HEK293 (cell line): Measurements from ENCODE around the gene NECAB2.

ENCODE experiments used
- GLI4 ChIP-seq: fragments of 450-650 bp; formaldehyde crosslinking; IDR thresholded peaks from 2 replicates; pipeline ENCODE4 v1.5.1; 2016; ENCODE audit warnings: missing biosample characterization, missing genetic modification characterization
- KLF8 ChIP-seq: fragments of 450-650 bp; formaldehyde crosslinking; IDR thresholded peaks from 2 replicates; pipeline ENCODE4 v1.5.1; 2016; ENCODE audit warnings: missing biosample characterization, missing genetic modification characterization
- REPIN1 ChIP-seq: fragments of 450-650 bp; formaldehyde crosslinking; IDR thresholded peaks from 2 replicates; pipeline ENCODE4 v1.5.1; 2017; ENCODE audit warnings: missing biosample characterization, missing genetic modification characterization, low read depth
- SCRT1 ChIP-seq: fragments of 450-650 bp; formaldehyde crosslinking; IDR thresholded peaks from 2 replicates; pipeline ENCODE4 v1.5.1; 2016; ENCODE audit warnings: missing biosample characterization, missing genetic modification characterization, borderline replicate concordance
- SP2 ChIP-seq: fragments of 450-650 bp; formaldehyde crosslinking; IDR thresholded peaks from 2 replicates; pipeline ENCODE4 v1.5.1; 2016; ENCODE audit warnings: missing biosample characterization, missing genetic modification characterization
- ZBTB1 ChIP-seq: fragments of 450-650 bp; formaldehyde crosslinking; IDR thresholded peaks from 2 replicates; pipeline ENCODE4 v1.5.1; 2016; ENCODE audit warnings: missing biosample characterization, missing genetic modification characterization
- ZBTB17 ChIP-seq: fragments of 450-650 bp; formaldehyde crosslinking; IDR thresholded peaks from 2 replicates; pipeline ENCODE4 v1.5.1; 2016; ENCODE audit warnings: missing biosample characterization, missing genetic modification characterization
- ZBTB20 ChIP-seq: fragments of 450-650 bp; formaldehyde crosslinking; IDR thresholded peaks from 2 replicates; pipeline ENCODE4 v1.5.1; 2016; ENCODE audit warnings: missing biosample characterization, missing genetic modification characterization
- ZBTB26 ChIP-seq: fragments of 450-650 bp; formaldehyde crosslinking; optimal IDR thresholded peaks from 2 replicates; pipeline ENCODE3; 2016; ENCODE audit warnings: missing biosample characterization, mild to moderate bottlenecking, missing genetic modification characterization
- ZFP41 ChIP-seq: fragments of 450-650 bp; formaldehyde crosslinking; IDR thresholded peaks from 2 replicates; pipeline ENCODE4 v1.5.1; 2016; ENCODE audit warnings: missing biosample characterization, missing genetic modification characterization, borderline replicate concordance
- ZNF112 ChIP-seq: fragments of 450-650 bp; formaldehyde crosslinking; IDR thresholded peaks from 2 replicates; pipeline ENCODE4 v1.5.0; 2017; ENCODE audit warnings: missing biosample characterization, missing genetic modification characterization
- ZNF121 ChIP-seq: fragments of 450-650 bp; formaldehyde crosslinking; IDR thresholded peaks from 2 replicates; pipeline ENCODE4 v1.5.1; 2016; ENCODE audit warnings: missing biosample characterization, missing genetic modification characterization
- ZNF157 ChIP-seq: fragments of 450-650 bp; formaldehyde crosslinking; IDR thresholded peaks from 2 replicates; pipeline ENCODE4 v1.5.1; 2016; ENCODE audit warnings: missing biosample characterization, missing genetic modification characterization
- ZNF18 ChIP-seq: fragments of 450-650 bp; formaldehyde crosslinking; IDR thresholded peaks from 2 replicates; pipeline ENCODE4 v1.5.1; 2016; ENCODE audit warnings: missing biosample characterization, missing genetic modification characterization
- ZNF23 ChIP-seq: fragments of 450-650 bp; formaldehyde crosslinking; IDR thresholded peaks from 2 replicates; pipeline ENCODE4 v1.5.1; 2016; ENCODE audit warnings: missing biosample characterization, missing genetic modification characterization, borderline replicate concordance
- ZNF26 ChIP-seq: fragments of 450-650 bp; formaldehyde crosslinking; IDR thresholded peaks from 2 replicates; pipeline ENCODE4 v1.5.1; 2016; ENCODE audit warnings: missing biosample characterization, missing genetic modification characterization
- ZNF302 ChIP-seq: fragments of 450-650 bp; formaldehyde crosslinking; IDR thresholded peaks from 2 replicates; pipeline ENCODE4 v1.5.1; 2016; ENCODE audit warnings: missing biosample characterization, missing genetic modification characterization, low read depth
- ZNF513 ChIP-seq: fragments of 450-650 bp; IDR thresholded peaks from 2 replicates; pipeline ENCODE4 v1.5.1; 2018; ENCODE audit warnings: missing biosample characterization, missing genetic modification characterization
- ZNF530 ChIP-seq: fragments of 450-650 bp; formaldehyde crosslinking; IDR thresholded peaks from 2 replicates; pipeline ENCODE4 v1.5.1; 2016; ENCODE audit warnings: low read depth, missing biosample characterization, missing genetic modification characterization
- ZNF549 ChIP-seq: fragments of 450-650 bp; IDR thresholded peaks from 2 replicates; pipeline ENCODE4 v1.5.1; 2018; ENCODE audit warnings: missing biosample characterization, missing genetic modification characterization, mild to moderate bottlenecking, inconsistent platforms, moderate library complexity
- ZNF555 ChIP-seq: fragments of 450-650 bp; formaldehyde crosslinking; conservative IDR thresholded peaks from 2 replicates; pipeline ENCODE4 v1.5.1; 2017; ENCODE audit warnings: missing biosample characterization, mild to moderate bottlenecking, missing genetic modification characterization, inconsistent platforms
- ZNF558 ChIP-seq: fragments of 450-650 bp; formaldehyde crosslinking; IDR thresholded peaks from 2 replicates; pipeline ENCODE4 v1.5.1; 2016; ENCODE audit warnings: missing biosample characterization, missing genetic modification characterization
- ZNF585B ChIP-seq: fragments of 450-650 bp; formaldehyde crosslinking; IDR thresholded peaks from 2 replicates; pipeline ENCODE4 v1.5.1; 2016; ENCODE audit warnings: missing biosample characterization, missing genetic modification characterization
- ZNF600 ChIP-seq: fragments of 450-650 bp; formaldehyde crosslinking; IDR thresholded peaks from 2 replicates; pipeline ENCODE4 v1.5.1; 2016; ENCODE audit warnings: missing biosample characterization, missing genetic modification characterization
- ZNF610 ChIP-seq: fragments of 450-650 bp; formaldehyde crosslinking; IDR thresholded peaks from 2 replicates; pipeline ENCODE4 v1.5.1; 2016; ENCODE audit warnings: missing biosample characterization, missing genetic modification characterization, borderline replicate concordance
- ZNF624 ChIP-seq: fragments of 450-650 bp; formaldehyde crosslinking; IDR thresholded peaks from 2 replicates; pipeline ENCODE4 v1.5.1; 2017; ENCODE audit warnings: missing biosample characterization, missing genetic modification characterization
- ZNF629 ChIP-seq: fragments of 450-650 bp; formaldehyde crosslinking; IDR thresholded peaks from 2 replicates; pipeline ENCODE4 v1.5.1; 2017; ENCODE audit warnings: missing biosample characterization, missing genetic modification characterization
- ZNF677 ChIP-seq: fragments of 450-650 bp; IDR thresholded peaks from 2 replicates; pipeline ENCODE4 v1.5.0; 2018; ENCODE audit warnings: missing biosample characterization, mild to moderate bottlenecking, missing genetic modification characterization, moderate library complexity
- TF ChIP-seq, protein P1 (sequence below): fragments of 450-650 bp; formaldehyde crosslinking; IDR thresholded peaks from 2 replicates; pipeline ENCODE4 v1.5.1; 2016; ENCODE audit warnings: missing biosample characterization, missing genetic modification characterization
- TF ChIP-seq, protein P2 (sequence below): fragments of 450-650 bp; formaldehyde crosslinking; IDR thresholded peaks from 2 replicates; pipeline ENCODE4 v1.5.1; 2016; ENCODE audit warnings: missing biosample characterization, missing genetic modification characterization
- TF ChIP-seq, protein P3 (sequence below): fragments of 450-650 bp; formaldehyde crosslinking; IDR thresholded peaks from 2 replicates; pipeline ENCODE4 v1.5.1; 2016; ENCODE audit warnings: missing biosample characterization, missing genetic modification characterization

NECAB2 gene

GRCh38 chr16:83967838-83968305 lies at the start of gene NECAB2 (continued):
- no peak for TF ChIP-seq ZNF629
- TF ChIP-seq ZBTB17 (tag by site-specific recombination), result peak; percentile 92
- TF ChIP-seq ZBTB1 (tag by site-specific recombination), result no peak
- TF ChIP-seq SP2, result no peak; the same call in 1 of the 2 replicates
- no peak for TF ChIP-seq ZNF302 (tag by site-specific recombination)
- no peak for TF ChIP-seq ZNF677 (tag by site-specific recombination)
- TF ChIP-seq REPIN1 (tag by site-specific recombination), result no peak; the same call in 1 of the 2 replicates
- TF ChIP-seq ZNF585B (tag by site-specific recombination), result no peak
- TF ChIP-seq, protein P1, sequence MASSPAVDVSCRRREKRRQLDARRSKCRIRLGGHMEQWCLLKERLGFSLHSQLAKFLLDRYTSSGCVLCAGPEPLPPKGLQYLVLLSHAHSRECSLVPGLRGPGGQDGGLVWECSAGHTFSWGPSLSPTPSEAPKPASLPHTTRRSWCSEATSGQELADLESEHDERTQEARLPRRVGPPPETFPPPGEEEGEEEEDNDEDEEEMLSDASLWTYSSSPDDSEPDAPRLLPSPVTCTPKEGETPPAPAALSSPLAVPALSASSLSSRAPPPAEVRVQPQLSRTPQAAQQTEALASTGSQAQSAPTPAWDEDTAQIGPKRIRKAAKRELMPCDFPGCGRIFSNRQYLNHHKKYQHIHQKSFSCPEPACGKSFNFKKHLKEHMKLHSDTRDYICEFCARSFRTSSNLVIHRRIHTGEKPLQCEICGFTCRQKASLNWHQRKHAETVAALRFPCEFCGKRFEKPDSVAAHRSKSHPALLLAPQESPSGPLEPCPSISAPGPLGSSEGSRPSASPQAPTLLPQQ (tag by site-specific recombination), result no peak
- 0 out of 2 replicates have a peak, but pooled peaks have one; percentile 42 for TF ChIP-seq ZNF157 (tag by site-specific recombination)
- peak; percentile 63 for TF ChIP-seq ZBTB26
- no peak for TF ChIP-seq ZNF112 (tag by site-specific recombination)
- TF ChIP-seq KLF8, result peak; percentile 65; the same call in 1 of the 2 replicates
- TF ChIP-seq, protein P2, sequence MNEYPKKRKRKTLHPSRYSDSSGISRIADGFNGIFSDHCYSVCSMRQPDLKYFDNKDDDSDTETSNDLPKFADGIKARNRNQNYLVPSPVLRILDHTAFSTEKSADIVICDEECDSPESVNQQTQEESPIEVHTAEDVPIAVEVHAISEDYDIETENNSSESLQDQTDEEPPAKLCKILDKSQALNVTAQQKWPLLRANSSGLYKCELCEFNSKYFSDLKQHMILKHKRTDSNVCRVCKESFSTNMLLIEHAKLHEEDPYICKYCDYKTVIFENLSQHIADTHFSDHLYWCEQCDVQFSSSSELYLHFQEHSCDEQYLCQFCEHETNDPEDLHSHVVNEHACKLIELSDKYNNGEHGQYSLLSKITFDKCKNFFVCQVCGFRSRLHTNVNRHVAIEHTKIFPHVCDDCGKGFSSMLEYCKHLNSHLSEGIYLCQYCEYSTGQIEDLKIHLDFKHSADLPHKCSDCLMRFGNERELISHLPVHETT (tag by site-specific recombination), result no peak
- no peak for TF ChIP-seq ZFP41 (tag by site-specific recombination)
- TF ChIP-seq ZNF558 (tag by site-specific recombination), result no peak
- no peak for TF ChIP-seq ZNF121 (tag by site-specific recombination)
- TF ChIP-seq ZNF549 (tag by site-specific recombination), result no peak
- TF ChIP-seq ZBTB20 (tag by site-specific recombination), result no peak; the same call in 1 of the 2 replicates
- no peak for TF ChIP-seq ZNF513 (tag by site-specific recombination)
- no peak for TF ChIP-seq ZNF555 (tag by site-specific recombination)
- TF ChIP-seq ZNF23 (tag by site-specific recombination), result no peak; the same call in 1 of the 2 replicates
- no peak for TF ChIP-seq SCRT1 (tag by site-specific recombination)
- no peak for TF ChIP-seq ZNF600 (tag by site-specific recombination)
- TF ChIP-seq ZNF26 (tag by site-specific recombination), result no peak
- no peak for TF ChIP-seq ZNF624 (tag by site-specific recombination)
- TF ChIP-seq ZNF530 (tag by site-specific recombination), result no peak
- no peak for TF ChIP-seq GLI4 (tag by site-specific recombination)
- TF ChIP-seq, protein P3, sequence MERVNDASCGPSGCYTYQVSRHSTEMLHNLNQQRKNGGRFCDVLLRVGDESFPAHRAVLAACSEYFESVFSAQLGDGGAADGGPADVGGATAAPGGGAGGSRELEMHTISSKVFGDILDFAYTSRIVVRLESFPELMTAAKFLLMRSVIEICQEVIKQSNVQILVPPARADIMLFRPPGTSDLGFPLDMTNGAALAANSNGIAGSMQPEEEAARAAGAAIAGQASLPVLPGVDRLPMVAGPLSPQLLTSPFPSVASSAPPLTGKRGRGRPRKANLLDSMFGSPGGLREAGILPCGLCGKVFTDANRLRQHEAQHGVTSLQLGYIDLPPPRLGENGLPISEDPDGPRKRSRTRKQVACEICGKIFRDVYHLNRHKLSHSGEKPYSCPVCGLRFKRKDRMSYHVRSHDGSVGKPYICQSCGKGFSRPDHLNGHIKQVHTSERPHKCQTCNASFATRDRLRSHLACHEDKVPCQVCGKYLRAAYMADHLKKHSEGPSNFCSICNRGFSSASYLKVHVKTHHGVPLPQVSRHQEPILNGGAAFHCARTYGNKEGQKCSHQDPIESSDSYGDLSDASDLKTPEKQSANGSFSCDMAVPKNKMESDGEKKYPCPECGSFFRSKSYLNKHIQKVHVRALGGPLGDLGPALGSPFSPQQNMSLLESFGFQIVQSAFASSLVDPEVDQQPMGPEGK (tag by site-specific recombination), result no peak
- no peak for TF ChIP-seq ZNF18
- TF ChIP-seq ZNF610, result no peak
